Lung (tissue), 12 donors: ENCODE measurements around the gene NPAS3. TPM values are rescaled to one million over a fixed set of nuclear protein-coding genes. Genes with fewer than 3 reads are reported as not detected.

Source experiments
- ATAC-seq: fragments of 200-7000 bp; cut with Tn5 transposase; one replicate; pipeline ENCODE4 v1.9.1; 2020; ENCODE audit warnings: moderate number of reproducible peaks; ENCODE audit not compliant: insufficient read depth, low FRiP score
- DNase-seq, 3 donors: peaks; one replicate each; pipeline ENCODE4 v3.0.0-alpha.2; 2013 to 2017
- H3K27ac ChIP-seq, 2 donors: one replicate each; pipeline ENCODE4 v1.5.1; 2013; ENCODE audit warnings: mild to moderate bottlenecking in 2 of 2, moderate library complexity in 2 of 2, control low read depth in 1 of 2, inconsistent platforms in 1 of 2, low read depth in 1 of 2, low read length in 1 of 2
- H3K27me3 ChIP-seq, 3 donors: one replicate each; pipeline ENCODE4 v1.5.1; 2013; ENCODE audit warnings: low read length in 2 of 3; ENCODE audit not compliant: control insufficient read depth in 3 of 3, insufficient read depth in 3 of 3
- H3K36me3 ChIP-seq, 4 donors: one replicate each; pipeline ENCODE4 v1.5.1; 2013; ENCODE audit warnings: low read length in 4 of 4, mild to moderate bottlenecking in 1 of 4, moderate library complexity in 1 of 4; ENCODE audit not compliant: control insufficient read depth in 4 of 4, insufficient read depth in 4 of 4
- H3K4me1 ChIP-seq, 5 donors: one replicate each; pipeline ENCODE4 v1.5.1; 2013; ENCODE audit warnings: low read length in 5 of 5, mild to moderate bottlenecking in 2 of 5, moderate library complexity in 1 of 5; ENCODE audit not compliant: control insufficient read depth in 5 of 5, insufficient read depth in 5 of 5
- H3K4me3 ChIP-seq: one replicate; pipeline ENCODE4 v1.5.1; 2013; ENCODE audit warnings: mild to moderate bottlenecking, control low read depth, moderate library complexity
- H3K9ac ChIP-seq, 2 donors: one replicate each; pipeline ENCODE4 v1.5.1; 2013; ENCODE audit warnings: low read length in 2 of 2, control low read depth in 1 of 2; ENCODE audit not compliant: insufficient read depth in 1 of 2
- H3K9me3 ChIP-seq, 4 donors: one replicate each; pipeline ENCODE4 v1.5.1; 2013; ENCODE audit warnings: low read length in 3 of 4, mild to moderate bottlenecking in 1 of 4, moderate library complexity in 1 of 4; ENCODE audit not compliant: control insufficient read depth in 4 of 4, insufficient read depth in 3 of 4
- WGBS, 2 donors: extraction: QIAGEN DNeasy Blood & Tissue Kit; methylation state at CpG; one replicate each; pipeline ENCODE4 v1.1.7; 2013; 5-methylcytosine and 5-hydroxymethylcytosine counted together
- polyA plus RNA-seq, 2 donors: library from polyadenylated mRNA; stranded (reverse); fragments of 200-250 nt; gene quantifications; one replicate each; pipeline ENCODE4 v1.2.1, GENCODE V29; 2013
- total RNA-seq, 2 donors: library from RNA; depleted of rRNA in 1 of 2; stranded (reverse); fragments of >200 nt in 1 of 2; gene quantifications; one replicate each; pipeline ENCODE4 v1.2.1, GENCODE V29; 2014 to 2021
- TF ChIP-seq, protein P1 (sequence below): IDR thresholded peaks from 2 replicates; pipeline ENCODE4 v1.5.1; 2012; ENCODE audit warnings: mild to moderate bottlenecking; ENCODE audit errors: control extremely low read depth, extremely low read depth
- donor health status: control.
- donor health status: control.
- donor health status: Bipolar disorder and iron deficiency.
- donor health status: healthy.
- donor health status: DM: yes; HTN: yes; CAD: no.

The NPAS3 gene
- total and polyA plus RNA-seq, 4 donors = 0.13 to 0.48 (median 0.33) TPM

DNA sequence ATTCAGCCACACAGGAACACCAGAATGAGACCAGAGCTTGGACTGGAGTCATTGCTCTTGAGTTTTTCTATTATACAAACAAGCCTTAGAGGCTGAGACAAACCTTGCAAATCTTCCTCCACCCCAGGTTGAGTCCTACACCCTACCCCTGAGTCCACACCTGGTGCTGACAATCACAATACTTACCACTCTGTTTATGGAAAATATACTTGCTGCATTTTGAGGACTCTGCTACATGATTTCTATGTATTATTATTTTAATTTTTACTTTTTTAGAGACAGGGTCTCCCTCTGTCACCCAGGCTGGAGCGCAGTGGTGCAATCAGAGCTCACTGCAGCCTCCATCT, 910.7 kb downstream of the NPAS3 start:
- Histone ChIP-seq H3K4me3 (no peak overlapping the region), H3K27ac (no peak overlapping the region), H3K4me1 (peaks cover 0 to 6% (median 0%) of the 10 kb centered on the region in 5 donors), H3K9me3 (peaks cover 0 to 4% (median 0%) of the 10 kb centered on the region in 4 donors), H3K27me3 (no peaks in the 10 kb centered on the region), H3K36me3 (no peaks in the 10 kb centered on the region), H3K9ac (no peak overlapping the region)
- 95 to 96% methylated on average over 1 of the region's 1 CpG for WGBS, 2 donors
- no peak for ATAC-seq
- TF ChIP-seq, protein P1, sequence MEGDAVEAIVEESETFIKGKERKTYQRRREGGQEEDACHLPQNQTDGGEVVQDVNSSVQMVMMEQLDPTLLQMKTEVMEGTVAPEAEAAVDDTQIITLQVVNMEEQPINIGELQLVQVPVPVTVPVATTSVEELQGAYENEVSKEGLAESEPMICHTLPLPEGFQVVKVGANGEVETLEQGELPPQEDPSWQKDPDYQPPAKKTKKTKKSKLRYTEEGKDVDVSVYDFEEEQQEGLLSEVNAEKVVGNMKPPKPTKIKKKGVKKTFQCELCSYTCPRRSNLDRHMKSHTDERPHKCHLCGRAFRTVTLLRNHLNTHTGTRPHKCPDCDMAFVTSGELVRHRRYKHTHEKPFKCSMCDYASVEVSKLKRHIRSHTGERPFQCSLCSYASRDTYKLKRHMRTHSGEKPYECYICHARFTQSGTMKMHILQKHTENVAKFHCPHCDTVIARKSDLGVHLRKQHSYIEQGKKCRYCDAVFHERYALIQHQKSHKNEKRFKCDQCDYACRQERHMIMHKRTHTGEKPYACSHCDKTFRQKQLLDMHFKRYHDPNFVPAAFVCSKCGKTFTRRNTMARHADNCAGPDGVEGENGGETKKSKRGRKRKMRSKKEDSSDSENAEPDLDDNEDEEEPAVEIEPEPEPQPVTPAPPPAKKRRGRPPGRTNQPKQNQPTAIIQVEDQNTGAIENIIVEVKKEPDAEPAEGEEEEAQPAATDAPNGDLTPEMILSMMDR = no peak
- no peak for DNase-seq

DNA sequence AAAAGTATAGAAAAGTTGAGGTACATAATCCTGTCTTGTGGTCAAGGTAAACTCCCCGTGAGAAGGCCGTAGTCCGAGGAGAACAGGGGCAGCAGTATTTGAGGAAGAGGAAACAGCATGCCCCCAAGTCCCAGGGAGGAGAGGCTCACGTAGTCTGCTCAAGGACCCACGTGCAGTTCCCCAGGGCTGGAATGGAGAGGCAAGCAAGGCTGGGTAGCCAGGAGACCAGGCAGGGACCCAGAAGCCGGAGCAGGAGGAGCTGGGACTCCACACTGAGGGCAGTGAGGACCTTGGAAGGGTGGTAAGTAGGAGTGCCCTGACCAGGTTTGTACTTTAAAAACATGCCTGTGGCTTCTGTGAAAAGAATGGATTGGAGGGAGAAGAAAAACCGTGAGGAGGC, 912.1 kb downstream of the NPAS3 start:
- Histone ChIP-seq H3K36me3 (no peaks in the 10 kb centered on the region), H3K4me1 (peaks cover 0 to 6% (median 0%) of the 10 kb centered on the region in 5 donors), H3K27ac (no peak overlapping the region), H3K27me3 (no peaks in the 10 kb centered on the region), H3K4me3 (no peak overlapping the region), H3K9me3 (peaks cover 0 to 1% (median 0%) of the 10 kb centered on the region in 4 donors), H3K9ac (no peak overlapping the region)
- ATAC-seq (no peak), DNase-seq (no peak)
- TF ChIP-seq, protein P1 = no peak
- 78 to 86% methylated on average over 7 of the region's 7 CpGs for WGBS, 2 donors

DNA sequence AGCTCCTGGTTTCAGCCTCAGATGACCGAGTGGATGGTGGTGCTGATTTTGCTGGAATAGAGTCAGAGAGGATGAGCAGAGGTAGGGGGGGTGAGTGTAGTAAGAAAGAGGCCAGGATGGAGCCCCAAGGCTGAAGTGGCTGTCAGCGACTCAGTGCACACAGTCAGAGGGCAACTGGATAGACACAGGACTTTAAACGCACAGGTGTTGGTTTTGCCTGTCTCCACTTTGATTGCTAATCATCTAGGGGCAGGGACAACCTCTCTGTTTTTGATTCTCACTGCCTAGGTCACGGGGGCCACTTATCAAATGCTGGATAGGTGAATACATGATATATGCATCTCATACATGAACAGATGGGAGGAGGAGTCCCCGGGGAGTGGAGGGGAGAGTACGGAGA, 912.7 kb downstream of the NPAS3 start:
- no peaks in the 10 kb centered on the region for H3K27me3 ChIP-seq
- no peak overlapping the region for H3K27ac ChIP-seq
- H3K9me3 ChIP-seq = peaks cover 0 to 2% (median 0%) of the 10 kb centered on the region in 4 donors
- no peak overlapping the region for H3K9ac ChIP-seq
- H3K36me3 ChIP-seq = no peaks in the 10 kb centered on the region
- DNase-seq (no peak), ATAC-seq (no peak)
- H3K4me3 ChIP-seq = no peak overlapping the region
- peaks cover 0 to 6% (median 0%) of the 10 kb centered on the region in 5 donors for H3K4me1 ChIP-seq
- 70 to 89% methylated on average over 6 of the region's 6 CpGs for WGBS, 2 donors
- TF ChIP-seq, protein P1 = no peak

- 64 to 81% methylated on average over 5 of the region's 5 CpGs for WGBS, 2 donors
Observed at GRCh38 chr14:33851931-33852330, 913.3 kb downstream of the NPAS3 start.

More at GRCh38 chr14:33851931-33852330, 913.3 kb downstream of the NPAS3 start:
- Histone ChIP-seq H3K4me1 (peaks cover 0 to 6% (median 0%) of the 10 kb centered on the region in 5 donors), H3K27me3 (no peaks in the 10 kb centered on the region), H3K9ac (no peak overlapping the region), H3K4me3 (no peak overlapping the region), H3K9me3 (peaks cover 0 to 2% (median 0%) of the 10 kb centered on the region in 4 donors), H3K36me3 (no peaks in the 10 kb centered on the region), H3K27ac (no peak overlapping the region)
- ATAC-seq (no peak), DNase-seq (peak in 1 of 3 donors; percentile 27)
- TF ChIP-seq, protein P1 = no peak
